CMK (cell line): ENCODE data around the gene HTRA3.
A peak's percentile ranks its signal among the peaks of the same experiment; 100 is the strongest.

Source experiments
- DNase-seq: peaks from one replicate; pipeline ENCODE4 v3.0.0-alpha.2; 2010; ENCODE audit warnings: low read depth

HTRA3 gene

DNA sequence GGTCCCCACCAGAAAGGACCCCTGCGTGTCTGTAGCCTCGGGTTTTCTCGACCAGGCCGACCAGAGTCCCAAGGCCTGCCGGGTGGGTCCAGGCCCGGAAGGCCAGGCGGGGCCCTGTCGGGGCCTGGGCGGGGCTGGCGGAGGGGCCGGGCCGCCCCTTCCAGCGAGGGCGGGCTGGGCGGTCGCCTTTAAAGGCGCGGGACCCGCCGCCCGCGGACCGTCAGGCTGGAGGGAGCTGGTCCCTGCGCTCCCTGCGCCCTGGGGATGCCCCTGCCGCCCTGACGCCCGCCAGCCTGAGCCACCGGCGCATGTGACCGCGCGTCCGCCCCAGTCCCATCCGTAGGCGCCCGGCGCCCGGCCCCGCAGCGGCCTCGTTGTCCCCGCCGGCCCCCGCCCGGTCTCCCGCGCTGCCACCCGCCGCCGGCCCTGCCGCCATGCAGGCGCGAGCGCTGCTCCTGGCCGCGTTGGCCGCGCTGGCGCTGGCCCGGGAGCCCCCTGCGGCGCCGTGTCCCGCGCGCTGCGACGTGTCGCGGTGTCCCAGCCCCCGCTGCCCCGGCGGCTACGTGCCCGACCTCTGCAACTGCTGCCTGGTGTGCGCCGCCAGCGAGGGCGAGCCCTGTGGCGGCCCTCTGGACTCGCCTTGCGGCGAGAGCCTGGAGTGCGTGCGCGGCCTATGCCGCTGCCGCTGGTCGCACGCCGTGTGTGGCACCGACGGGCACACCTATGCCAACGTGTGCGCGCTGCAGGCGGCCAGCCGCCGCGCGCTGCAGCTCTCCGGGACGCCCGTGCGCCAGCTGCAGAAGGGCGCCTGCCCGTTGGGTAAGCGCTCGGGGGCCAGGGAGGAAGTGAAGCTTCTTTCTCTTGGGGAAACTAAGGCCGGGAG lies at the start of gene HTRA3:
HTRA3 (plus strand) TSS at position 220 of the 883 bp plus-strand sequence; CDS start at position 435, 215 bp downstream.
- DNase-seq, result no peak

- no peak for DNase-seq
Observed at GRCh38 chr4:8220661-8221450, 48.7 kb upstream of the HTRA3 start.

- DNase-seq, result no peak
Observed at GRCh38 chr4:8221476-8221875, 48.1 kb upstream of the HTRA3 start.

GRCh38 chr4:8221985-8222384 lies 47.6 kb upstream of the HTRA3 start:
- no peak for DNase-seq

GRCh38 chr4:8222609-8223388 lies 46.8 kb upstream of the HTRA3 start:
- DNase-seq, result no peak

DNA sequence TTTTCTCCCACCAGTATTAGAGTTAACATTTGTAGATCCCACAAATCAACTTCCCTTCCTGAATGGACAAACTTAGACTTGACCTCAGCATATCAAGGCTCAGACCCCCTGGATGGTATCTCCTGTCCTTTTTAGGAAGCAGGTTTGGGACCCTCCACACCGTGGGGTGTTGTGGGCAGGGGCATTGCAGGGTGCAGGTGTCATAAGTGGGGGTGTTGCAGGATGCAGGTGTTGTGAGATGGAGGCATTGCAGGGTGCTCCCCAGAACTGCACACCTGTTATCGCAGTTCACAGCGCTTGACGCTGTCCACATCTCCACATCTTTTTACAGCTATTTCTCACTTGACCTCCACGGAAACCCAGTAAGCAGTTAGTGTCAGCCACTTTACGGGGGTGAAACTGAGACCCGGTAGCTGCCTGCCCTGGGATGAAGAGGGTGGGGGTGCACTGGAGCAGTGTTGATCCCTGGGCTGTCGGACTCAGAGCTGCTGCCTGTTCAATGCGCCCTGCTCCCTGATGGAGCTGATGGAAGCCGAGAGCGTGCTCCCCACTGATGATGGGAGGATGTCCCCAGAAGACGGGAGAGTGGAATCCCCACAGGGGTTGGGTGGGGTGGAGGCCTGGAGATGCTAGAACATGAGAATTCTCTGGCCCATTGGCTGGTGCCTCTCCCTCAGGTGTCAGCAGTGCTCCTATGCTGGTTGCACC lies 45.1 kb upstream of the HTRA3 start:
- no peak for DNase-seq

GRCh38 chr4:8224975-8225625 lies 44.5 kb upstream of the HTRA3 start:
- DNase-seq, result no peak

GRCh38 chr4:8225706-8226443 lies 43.7 kb upstream of the HTRA3 start:
- DNase-seq, result no peak

- DNase-seq, result no peak
Observed at GRCh38 chr4:8227201-8227770, 42.3 kb upstream of the HTRA3 start.

GRCh38 chr4:8227771-8228318 lies 41.7 kb upstream of the HTRA3 start:
- no peak for DNase-seq

- DNase-seq, result peak; percentile 48
Observed at GRCh38 chr4:8228319-8229250, 41.0 kb upstream of the HTRA3 start.

- no peak for DNase-seq
Observed at GRCh38 chr4:8229331-8229975, 40.1 kb upstream of the HTRA3 start.

DNA sequence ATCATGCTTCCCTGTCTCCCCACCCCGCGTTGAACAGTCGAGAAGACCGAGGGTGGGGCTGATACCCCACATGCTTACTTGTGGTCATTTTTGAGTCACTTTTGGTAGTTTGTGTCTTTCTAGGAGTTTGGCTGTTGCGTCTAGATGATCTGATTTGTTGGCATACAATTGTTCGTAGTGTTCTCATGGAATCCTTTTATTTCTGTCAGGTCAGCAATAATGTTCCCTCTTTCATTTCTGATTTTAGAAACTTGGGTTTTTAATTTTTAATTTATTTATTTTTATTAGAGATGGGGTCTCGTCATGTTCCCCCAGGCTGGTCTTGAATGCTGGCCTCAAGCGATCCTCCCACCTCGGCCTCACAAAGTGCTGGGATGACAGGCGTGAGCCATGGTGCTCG lies 39.5 kb upstream of the HTRA3 start:
- DNase-seq, result no peak

GRCh38 chr4:8230891-8231290 lies 38.7 kb upstream of the HTRA3 start:
- no peak for DNase-seq

DNA sequence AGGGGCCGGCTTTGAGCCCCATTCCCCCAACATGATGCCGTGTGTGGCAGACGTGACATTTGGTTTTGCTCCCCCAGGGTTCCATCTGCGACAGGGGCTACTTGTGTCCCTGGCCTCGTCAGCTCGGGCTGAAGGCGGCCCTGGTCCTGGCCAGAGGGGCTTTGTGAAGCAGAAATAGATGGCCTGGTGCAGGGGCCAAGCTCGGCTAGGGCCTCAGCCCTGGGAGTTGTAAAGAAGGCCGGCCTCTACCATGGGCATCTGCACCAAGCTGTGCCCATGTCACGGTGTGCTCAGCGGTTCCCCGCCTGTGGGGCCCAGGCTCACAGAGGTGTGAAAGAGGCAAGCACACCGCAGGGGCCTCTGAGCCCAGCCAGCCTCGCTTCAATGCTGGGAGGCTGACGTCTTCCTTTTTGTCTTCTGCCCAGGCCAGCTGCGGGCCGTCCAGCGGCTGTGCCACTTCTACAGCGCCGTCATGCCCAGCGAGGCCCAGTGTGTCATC lies 38.0 kb upstream of the HTRA3 start:
- DNase-seq, result no peak

DNA sequence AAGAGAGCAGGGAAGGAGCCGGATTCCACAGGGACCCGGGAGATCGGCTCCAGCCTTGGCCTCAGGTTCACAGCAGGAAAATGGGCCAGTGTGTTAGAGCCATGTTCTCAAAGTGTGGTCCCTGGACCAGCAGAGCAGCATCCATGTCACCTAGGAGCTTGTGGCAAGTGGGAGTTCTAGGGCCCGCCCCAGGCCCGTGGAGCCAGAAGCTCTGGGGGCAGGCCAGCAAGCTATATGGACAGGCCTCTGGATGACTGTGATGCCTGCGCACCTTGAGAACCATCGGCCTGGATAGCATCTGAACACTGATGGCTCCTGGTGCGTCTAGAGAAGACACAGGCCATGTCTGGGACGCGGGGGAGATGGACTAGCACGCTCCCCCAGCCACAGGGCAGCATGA lies 36.8 kb upstream of the HTRA3 start:
- no peak for DNase-seq

DNA sequence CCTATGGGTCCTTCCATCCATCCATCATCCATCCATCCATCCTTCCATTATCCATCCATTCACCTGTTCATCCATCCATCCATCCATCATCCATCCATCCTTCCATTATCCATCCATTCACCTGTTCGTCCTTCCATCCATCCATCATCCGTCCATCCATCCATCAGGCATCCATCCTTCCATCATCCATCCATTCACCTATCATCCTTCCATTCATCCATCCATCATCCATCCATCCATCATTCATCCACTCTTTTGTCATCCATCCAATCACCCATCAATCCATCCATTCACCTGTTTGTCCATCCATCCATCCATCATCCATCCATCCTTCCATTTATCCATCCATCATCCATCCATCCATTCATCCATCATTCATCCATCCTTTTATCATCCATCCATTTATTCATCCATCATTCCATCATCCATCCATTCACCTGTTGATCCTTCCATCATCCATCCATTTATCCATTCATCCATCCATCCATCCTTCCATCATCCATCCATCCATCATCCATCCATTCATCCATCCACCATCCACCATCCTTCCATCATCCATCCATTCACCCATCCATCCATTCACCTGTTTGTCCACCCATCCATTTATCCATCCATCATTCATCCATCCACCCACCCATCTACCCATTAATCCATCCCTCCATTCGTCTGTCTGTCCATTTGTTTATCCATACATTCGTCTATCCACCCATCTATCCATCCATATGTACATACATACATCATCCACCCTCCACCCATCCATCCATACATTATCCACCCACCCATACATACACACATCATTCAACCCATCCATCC lies 35.7 kb upstream of the HTRA3 start:
- DNase-seq, result no peak
